ENCODE data around the gene STH. TPM values are rescaled to one million over a fixed set of nuclear protein-coding genes. Genes with fewer than 3 reads are reported as not detected.
A peak's percentile ranks its signal among the peaks of the same experiment; 100 is the strongest.
"Not testable (repeated sequence)": the region's sequence is repeated elsewhere in the genome, so short reads cannot be mapped to it uniquely, and the experiment has no call there.

STH gene
- total and polyA plus RNA-seq, 8 donors = 0.38 TPM; not detected in 7

DNA sequence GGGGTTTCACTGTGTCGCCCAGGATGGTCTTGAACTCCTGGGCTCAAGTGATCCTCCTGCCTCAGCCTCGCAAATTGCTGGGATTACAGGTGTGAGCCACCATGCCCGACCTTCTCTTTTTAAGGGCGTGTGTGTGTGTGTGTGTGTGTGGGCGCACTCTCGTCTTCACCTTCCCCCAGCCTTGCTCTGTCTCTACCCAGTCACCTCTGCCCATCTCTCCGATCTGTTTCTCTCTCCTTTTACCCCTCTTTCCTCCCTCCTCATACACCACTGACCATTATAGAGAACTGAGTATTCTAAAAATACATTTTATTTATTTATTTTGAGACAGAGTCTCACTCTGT is 3.9 kb downstream of the STH start:
- Histone ChIP-seq H3K27ac (no peak overlapping the region), H3K36me3 (no peaks in the 10 kb centered on the region), H3K27me3 (no peaks in the 10 kb centered on the region), H3K4me1 (no peaks in the 10 kb centered on the region), H3K4me3 (no peak overlapping the region), H3K9me3 (no peaks in the 10 kb centered on the region)
- TF ChIP-seq, protein P1, sequence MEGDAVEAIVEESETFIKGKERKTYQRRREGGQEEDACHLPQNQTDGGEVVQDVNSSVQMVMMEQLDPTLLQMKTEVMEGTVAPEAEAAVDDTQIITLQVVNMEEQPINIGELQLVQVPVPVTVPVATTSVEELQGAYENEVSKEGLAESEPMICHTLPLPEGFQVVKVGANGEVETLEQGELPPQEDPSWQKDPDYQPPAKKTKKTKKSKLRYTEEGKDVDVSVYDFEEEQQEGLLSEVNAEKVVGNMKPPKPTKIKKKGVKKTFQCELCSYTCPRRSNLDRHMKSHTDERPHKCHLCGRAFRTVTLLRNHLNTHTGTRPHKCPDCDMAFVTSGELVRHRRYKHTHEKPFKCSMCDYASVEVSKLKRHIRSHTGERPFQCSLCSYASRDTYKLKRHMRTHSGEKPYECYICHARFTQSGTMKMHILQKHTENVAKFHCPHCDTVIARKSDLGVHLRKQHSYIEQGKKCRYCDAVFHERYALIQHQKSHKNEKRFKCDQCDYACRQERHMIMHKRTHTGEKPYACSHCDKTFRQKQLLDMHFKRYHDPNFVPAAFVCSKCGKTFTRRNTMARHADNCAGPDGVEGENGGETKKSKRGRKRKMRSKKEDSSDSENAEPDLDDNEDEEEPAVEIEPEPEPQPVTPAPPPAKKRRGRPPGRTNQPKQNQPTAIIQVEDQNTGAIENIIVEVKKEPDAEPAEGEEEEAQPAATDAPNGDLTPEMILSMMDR (IDR thresholded peaks at IDR 0.05) = no peak
- DNase-seq (no peak), ATAC-seq (no peak)
- intact Hi-C loops (cut with DNase I) = loop anchor here in 1 of 2 donors (5.0 kb wide), 1 partner anchor 209 kb away; no protein-coding TSS in a partner anchor

DNA sequence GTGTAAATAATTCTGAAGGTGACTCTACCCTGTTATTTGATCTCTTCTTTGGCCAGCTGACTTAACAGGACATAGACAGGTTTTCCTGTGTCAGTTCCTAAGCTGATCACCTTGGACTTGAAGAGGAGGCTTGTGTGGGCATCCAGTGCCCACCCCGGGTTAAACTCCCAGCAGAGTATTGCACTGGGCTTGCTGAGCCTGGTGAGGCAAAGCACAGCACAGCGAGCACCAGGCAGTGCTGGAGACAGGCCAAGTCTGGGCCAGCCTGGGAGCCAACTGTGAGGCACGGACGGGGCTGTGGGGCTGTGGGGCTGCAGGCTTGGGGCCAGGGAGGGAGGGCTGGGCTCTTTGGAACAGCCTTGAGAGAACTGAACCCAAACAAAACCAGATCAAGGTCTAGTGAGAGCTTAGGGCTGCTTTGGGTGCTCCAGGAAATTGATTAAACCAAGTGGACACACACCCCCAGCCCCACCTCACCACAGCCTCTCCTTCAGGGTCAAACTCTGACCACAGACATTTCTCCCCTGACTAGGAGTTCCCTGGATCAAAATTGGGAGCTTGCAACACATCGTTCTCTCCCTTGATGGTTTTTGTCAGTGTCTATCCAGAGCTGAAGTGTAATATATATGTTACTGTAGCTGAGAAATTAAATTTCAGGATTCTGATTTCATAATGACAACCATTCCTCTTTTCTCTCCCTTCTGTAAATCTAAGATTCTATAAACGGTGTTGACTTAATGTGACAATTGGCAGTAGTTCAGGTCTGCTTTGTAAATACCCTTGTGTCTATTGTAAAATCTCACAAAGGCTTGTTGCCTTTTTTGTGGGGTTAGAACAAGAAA is 5.1 kb downstream of the STH start:
- no peaks in the 10 kb centered on the region for H3K4me1 ChIP-seq
- DNase-seq (peak in 1 of 4 donors; percentile 24), ATAC-seq (peak; percentile 40)
- TF ChIP-seq, protein P1 (IDR thresholded peaks at IDR 0.05) = no peak
- H3K9me3 ChIP-seq = no peaks in the 10 kb centered on the region
- H3K36me3 ChIP-seq = no peaks in the 10 kb centered on the region
- no peak overlapping the region for H3K4me3 ChIP-seq
- intact Hi-C loops (cut with DNase I) = loop anchor here in 1 of 2 donors (5.0 kb wide), 1 partner anchor 208 kb away; no protein-coding TSS in a partner anchor
- no peaks in the 10 kb centered on the region for H3K27me3 ChIP-seq
- H3K27ac ChIP-seq = no peak overlapping the region

- H3K27ac ChIP-seq; ATAC-seq; H3K4me3 ChIP-seq; H3K9me3 ChIP-seq; DNase-seq; H3K27me3 ChIP-seq; H3K36me3 ChIP-seq; intact Hi-C loops (cut with DNase I); H3K4me1 ChIP-seq: not testable (repeated sequence)
These were observed 7.0 kb downstream of the STH start for GRCh38 chr17:46006082-46006481.

GRCh38 chr17:46007461-46007965 is 8.5 kb downstream of the STH start:
- TF ChIP-seq, protein P1 (IDR thresholded peaks at IDR 0.05) = no peak
- Histone ChIP-seq H3K27me3 (peaks cover 0 to 4% of the 10 kb centered on the region in 2 donors), H3K4me3 (no peak overlapping the region), H3K4me1 (no peaks in the 10 kb centered on the region), H3K36me3 (no peaks in the 10 kb centered on the region), H3K27ac (no peak overlapping the region), H3K9me3 (no peaks in the 10 kb centered on the region)
- no peak for DNase-seq
- ATAC-seq = no peak
- intact Hi-C loops (cut with DNase I) = no loop called here

DNA sequence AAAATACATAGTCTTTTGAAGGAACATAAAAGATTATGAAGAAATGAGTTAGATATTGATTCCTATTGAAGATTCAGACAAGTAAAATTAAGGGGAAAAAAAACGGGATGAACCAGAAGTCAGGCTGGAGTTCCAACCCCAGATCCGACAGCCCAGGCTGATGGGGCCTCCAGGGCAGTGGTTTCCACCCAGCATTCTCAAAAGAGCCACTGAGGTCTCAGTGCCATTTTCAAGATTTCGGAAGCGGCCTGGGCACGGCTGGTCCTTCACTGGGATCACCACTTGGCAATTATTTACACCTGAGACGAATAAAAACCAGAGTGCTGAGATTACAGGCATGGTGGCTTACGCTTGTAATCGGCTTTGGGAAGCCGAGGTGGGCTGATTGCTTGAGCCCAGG is 9.5 kb downstream of the STH start:
- intact Hi-C loops (cut with DNase I) = no loop called here
- H3K4me3 ChIP-seq = no peak overlapping the region
- no peaks in the 10 kb centered on the region for H3K9me3 ChIP-seq
- ATAC-seq (no peak), DNase-seq (no peak)
- H3K27me3 ChIP-seq = peaks cover 0 to 4% of the 10 kb centered on the region in 2 donors
- no peaks in the 10 kb centered on the region for H3K4me1 ChIP-seq
- TF ChIP-seq, protein P1 (IDR thresholded peaks at IDR 0.05) = no peak
- H3K27ac ChIP-seq = no peak overlapping the region
- H3K36me3 ChIP-seq = no peaks in the 10 kb centered on the region
